ENCODE results near the gene SETDB1. TPM values are rescaled to one million over a fixed set of nuclear protein-coding genes. Genes with fewer than 3 reads are reported as not detected.

The SETDB1 gene
- total and polyA plus RNA-seq, 12 donors: 12.6 to 52.9 (median 35.6) TPM

- TF ChIP-seq CTCF (IDR thresholded peaks at IDR 0.05) (peak in 2 of 6 experiments; percentile 7 to 33), POLR2A (IDR thresholded peaks at IDR 0.05) (peak in 1 of 2 donors; percentile 9)
- peak within 1 kb of the TSS; percentile 46 to 98 (median 81) for H3K4me3 ChIP-seq
- H3K9me3 ChIP-seq (replicated peaks in 1 of 3): no peaks in the 10 kb centered on the region
- H3K4me1 ChIP-seq (replicated peaks in 1 of 2): peaks cover 25 to 70% of the 10 kb centered on the region in 2 donors
- peak; percentile 96 to 98 (median 98) for DNase-seq
- H3K27me3 ChIP-seq: no peaks in the 10 kb centered on the region
- H3K36me3 ChIP-seq (replicated peaks in 1 of 2): no peaks in the 10 kb centered on the region
- intact Hi-C loops (cut with DNase I): no loop called here
- WGBS, 4 donors: 1% methylated on average over 32 to 69 of the region's 69 CpGs
- H3K27ac ChIP-seq: peak within 1 kb of the TSS; percentile 74 to 95 (median 76)
Measured at GRCh38 chr1:151008244-151009205, 82.4 kb downstream of the SETDB1 start, which contains the start of gene PRUNE1. Gene PRUNE1 (plus strand): TSS chr1:151008449. CDS start chr1:151008633, 184 bp downstream.

GRCh38 chr1:151009206-151009587, 83.0 kb downstream of the SETDB1 start:
- H3K9me3 ChIP-seq (replicated peaks in 1 of 3): no peaks in the 10 kb centered on the region
- peaks cover 25 to 69% of the 10 kb centered on the region in 2 donors for H3K4me1 ChIP-seq (replicated peaks in 1 of 2)
- H3K36me3 ChIP-seq (replicated peaks in 1 of 2): no peaks in the 10 kb centered on the region
- intact Hi-C loops (cut with DNase I): no loop called here
- no peak for DNase-seq
- peak overlapping the region in 3 of 4 donors; percentile 46 to 98 (median 93) for H3K4me3 ChIP-seq
- peak overlapping the region in 4 of 5 donors; percentile 74 to 95 (median 84) for H3K27ac ChIP-seq
- no peaks in the 10 kb centered on the region for H3K27me3 ChIP-seq
- no peak for TF ChIP-seq CTCF (IDR thresholded peaks at IDR 0.05)
- whole genome bisulfite sequencing, 4 donors: 37 to 60% (median 45%) methylated on average over 3 of the region's 3 CpGs

GRCh38 chr1:151009674-151010345, 83.6 kb downstream of the SETDB1 start:
- no peak for DNase-seq
- Histone ChIP-seq H3K4me3 (no peak overlapping the region), H3K4me1 (replicated peaks in 1 of 2) (peaks cover 24 to 63% of the 10 kb centered on the region in 2 donors), H3K27me3 (no peaks in the 10 kb centered on the region), H3K27ac (peak overlapping the region in 1 of 5 donors; percentile 95), H3K36me3 (replicated peaks in 1 of 2) (no peaks in the 10 kb centered on the region), H3K9me3 (replicated peaks in 1 of 3) (no peaks in the 10 kb centered on the region)
- WGBS, 4 donors: 97 to 98% (median 97%) methylated on average over 8 of the region's 8 CpGs
- intact Hi-C loops (cut with DNase I): no loop called here
- TF ChIP-seq POLR2A (IDR thresholded peaks at IDR 0.05) (no peak), CTCF (IDR thresholded peaks at IDR 0.05) (no peak)

- no peak overlapping the region for H3K27ac ChIP-seq
- H3K36me3 ChIP-seq (replicated peaks in 1 of 2): no peaks in the 10 kb centered on the region
- 85 to 90% (median 89%) methylated on average over 3 of the region's 3 CpGs for WGBS, 4 donors
- H3K4me1 ChIP-seq (replicated peaks in 1 of 2): peaks cover 19 to 58% of the 10 kb centered on the region in 2 donors
- no peaks in the 10 kb centered on the region for H3K9me3 ChIP-seq (replicated peaks in 1 of 3)
- no peak overlapping the region for H3K4me3 ChIP-seq
- no peaks in the 10 kb centered on the region for H3K27me3 ChIP-seq
- intact Hi-C loops (cut with DNase I): no loop called here
- no peak for DNase-seq
- TF ChIP-seq POLR2A (IDR thresholded peaks at IDR 0.05) (no peak), CTCF (IDR thresholded peaks at IDR 0.05) (no peak)
Measured at GRCh38 chr1:151010346-151010726, 84.2 kb downstream of the SETDB1 start.

All from adrenal gland (tissue), 12 donors.